Esophagus squamous epithelium (tissue), 4 donors: ENCODE results near the gene SYNPO.
A peak's percentile ranks its signal among the peaks of the same experiment; 100 is the strongest.

Experiments
- CTCF ChIP-seq, 6 experiments: fragments of 450-650 bp in 4 of 6; fragments of 200-600 bp in 2 of 6; sonication (generic) in 2 of 6; IDR thresholded peaks; one replicate each; pipeline ENCODE4 v1.5.1; 2016 to 2019; ENCODE audit warnings: antibody characterized with exemption in 6 of 6, mild to moderate bottlenecking in 4 of 6, moderate library complexity in 4 of 6
- POLR2A ChIP-seq, 4 donors: fragments of 450-650 bp; IDR thresholded peaks; one replicate each; pipeline ENCODE4 v1.6.1; 2017; ENCODE audit warnings: antibody characterized with exemption in 4 of 4, mild to moderate bottlenecking in 4 of 4, moderate library complexity in 3 of 4

GRCh38 chr5:150700594-150701377 lies 60.3 kb downstream of the SYNPO start, which contains the start of gene RBM22:
- TF ChIP-seq CTCF (IDR thresholded peaks at IDR 0.05): peak; percentile 29 to 66 (median 56)
- peak in 3 of 4 donors; percentile 59 to 83 (median 77) for TF ChIP-seq POLR2A (IDR thresholded peaks at IDR 0.05)
